ENCODE measurements around the gene RCVRN. TPM values are rescaled to one million over a fixed set of nuclear protein-coding genes. Genes with fewer than 3 reads are reported as not detected.

Gene RCVRN
- total RNA-seq, 1 experiment from 2014 or later, result 0.95 TPM

Other genes starting within 250 kb of the RCVRN start
- gene DHRS7C, start 113.7 kb downstream of the RCVRN start, total RNA-seq (2014; rRNA removed; shearing (Covaris generic)), result not detected in 2 replicates
- gene GSG1L2, start 83.2 kb downstream of the RCVRN start, total RNA-seq (2014; rRNA removed; shearing (Covaris generic)), result not detected in 2 replicates
- 0.78 and 1.2 TPM in 2 replicates for gene GLP2R, start 79.3 kb downstream of the RCVRN start, total RNA-seq (2014; rRNA removed; shearing (Covaris generic))